IMR-90 (cell line): ENCODE measurements around the gene RBM15B. TPM values are rescaled to one million over a fixed set of nuclear protein-coding genes. Genes with fewer than 3 reads are reported as not detected.

Source experiments
- ATAC-seq: fragments of 200-7000 bp; cut with Tn5 transposase; 2 replicates; pipeline ENCODE4 v1.9.1; 2020; ENCODE audit warnings: low read depth, mild to moderate bottlenecking, moderate library complexity
- BruUV-seq: library from RNA; stranded (reverse); fragments of 400-500 nt; replicated peaks from 2 replicates; lab custom pipeline; 2021; lab: Mats Ljungman, UMichigan
- CTCF ChIA-PET: fragments of 300-600 bp; formaldehyde crosslinking; extraction: SDS; loops from one replicate; lab custom pipeline; 2021; ENCODE audit warnings: antibody characterized with exemption; lab: Yijun Ruan, JAX
- POLR2A ChIA-PET: fragments of 300-600 bp; sonication (Branson Sonifier 250); formaldehyde crosslinking; loops from one replicate; lab custom pipeline; 2022; ENCODE audit warnings: antibody characterized with exemption; ENCODE audit not compliant: unreplicated experiment; lab: Charles Lee
- DNase-seq: peaks from one replicate; pipeline ENCODE4 v3.0.0; 2013
- H2AFZ ChIP-seq: replicated peaks from 2 replicates; pipeline ENCODE3; 2013; ENCODE audit warnings: low read length, mild to moderate bottlenecking; ENCODE audit not compliant: poor library complexity
- H2AK5ac ChIP-seq: 2 replicates; pipeline ENCODE4 v1.6.1; 2013; ENCODE audit warnings: low read depth, low read length, inconsistent platforms
- H2AK9ac ChIP-seq: replicated peaks from 2 replicates; pipeline ENCODE3; 2013; ENCODE audit warnings: mild to moderate bottlenecking, low read depth, low read length, moderate library complexity; ENCODE audit not compliant: poor library complexity
- H2BK120ac ChIP-seq: 2 replicates; pipeline ENCODE4 v1.6.1; 2013; ENCODE audit warnings: low read depth, low read length, inconsistent platforms
- H2BK15ac ChIP-seq: 3 replicates; pipeline ENCODE4 v1.6.1; 2013; ENCODE audit warnings: low read depth, low read length, inconsistent platforms
- H2BK20ac ChIP-seq: 2 replicates; pipeline ENCODE4 v1.6.1; 2013; ENCODE audit warnings: low read depth, mild to moderate bottlenecking, inconsistent platforms, low read length, moderate library complexity
- H2BK5ac ChIP-seq: 2 replicates; pipeline ENCODE4 v1.6.1; 2013; ENCODE audit warnings: mild to moderate bottlenecking, low read depth, low read length, inconsistent platforms; ENCODE audit not compliant: poor library complexity, severe bottlenecking
- H3K14ac ChIP-seq: replicated peaks from 2 replicates; pipeline ENCODE4 v1.6.1; 2013; ENCODE audit warnings: low read depth, low read length, inconsistent platforms
- H3K18ac ChIP-seq: 2 replicates; pipeline ENCODE4 v1.6.1; 2013; ENCODE audit warnings: low read depth, low read length, control low read depth
- H3K23ac ChIP-seq: 2 replicates; pipeline ENCODE4 v1.6.1; 2013; ENCODE audit warnings: low read depth, low read length, inconsistent platforms
- H3K27ac ChIP-seq: 2 replicates; pipeline ENCODE4 v1.5.1; 2013; ENCODE audit warnings: mild to moderate bottlenecking, control low read depth, low read length; ENCODE audit not compliant: insufficient read depth
- H3K27me3 ChIP-seq: 2 replicates; pipeline ENCODE4 v1.6.1; 2013; ENCODE audit warnings: low read length; ENCODE audit not compliant: control insufficient read depth, insufficient read depth
- H3K36me3 ChIP-seq: 2 replicates; pipeline ENCODE4 v1.6.1; 2013; ENCODE audit warnings: low read length, mixed read lengths; ENCODE audit not compliant: control insufficient read depth, insufficient read depth
- H3K4ac ChIP-seq: 2 replicates; pipeline ENCODE4 v1.6.1; 2013; ENCODE audit warnings: low read depth, low read length, inconsistent platforms
- H3K4me1 ChIP-seq: 2 replicates; pipeline ENCODE4 v1.6.1; 2013; ENCODE audit warnings: low read length, mixed read lengths; ENCODE audit not compliant: control insufficient read depth, insufficient read depth
- H3K4me2 ChIP-seq: 2 replicates; pipeline ENCODE4 v1.6.1; 2013; ENCODE audit warnings: low read depth, mild to moderate bottlenecking, control low read depth, low read length, moderate library complexity
- H3K4me3 ChIP-seq: 2 replicates; pipeline ENCODE4 v1.5.1; 2013; ENCODE audit warnings: low read depth, mild to moderate bottlenecking, control low read depth, low read length, moderate library complexity; ENCODE audit not compliant: insufficient read depth
- H3K56ac ChIP-seq: 2 replicates; pipeline ENCODE4 v1.6.1; 2013; ENCODE audit warnings: low read length, inconsistent platforms; ENCODE audit not compliant: insufficient read depth; ENCODE audit errors: extremely low read depth
- H3K79me1 ChIP-seq, 2 experiments: 2 replicates each; pipeline ENCODE4 v1.6.1; 2013; ENCODE audit warnings: low read length in 2 of 2, inconsistent platforms in 1 of 2, low read depth in 1 of 2
- H3K9ac ChIP-seq: 2 replicates; pipeline ENCODE4 v1.6.1; 2013; ENCODE audit warnings: low read depth, low read length, control low read depth
- H3K9me1 ChIP-seq: 2 replicates; pipeline ENCODE4 v1.6.1; 2013; ENCODE audit warnings: low read length, inconsistent platforms; ENCODE audit not compliant: insufficient read depth
- H3K9me3 ChIP-seq: 2 replicates; pipeline ENCODE4 v1.6.1; 2013; ENCODE audit warnings: low read length; ENCODE audit not compliant: control insufficient read depth, insufficient read depth
- H4K20me1 ChIP-seq: 2 replicates; pipeline ENCODE4 v1.6.1; 2013; ENCODE audit warnings: low read length, inconsistent platforms; ENCODE audit not compliant: insufficient read depth
- H4K5ac ChIP-seq: 2 replicates; pipeline ENCODE4 v1.6.1; 2013; ENCODE audit warnings: mild to moderate bottlenecking, low read depth, low read length, control low read depth
- H4K8ac ChIP-seq, 2 experiments: 2 replicates each; pipeline ENCODE4 v1.6.1; 2013; ENCODE audit warnings: low read depth in 2 of 2, low read length in 2 of 2, control low read depth in 1 of 2, inconsistent platforms in 1 of 2
- H4K91ac ChIP-seq: 2 replicates; pipeline ENCODE4 v1.6.1; 2013; ENCODE audit warnings: low read depth, low read length, inconsistent platforms; ENCODE audit not compliant: insufficient read depth
- CEBPB ChIP-seq: IDR thresholded peaks from 2 replicates; pipeline ENCODE4 v1.6.1; 2012; ENCODE audit warnings: low read depth, low read length, improper control_type of control experiment
- CHD1 ChIP-seq: IDR thresholded peaks from 2 replicates; pipeline ENCODE4 v1.6.1; 2012; ENCODE audit warnings: low read depth, low read length, improper control_type of control experiment
- CTCF ChIP-seq: conservative IDR thresholded peaks from 2 replicates; pipeline ENCODE4 v1.5.1; 2012; ENCODE audit warnings: mild to moderate bottlenecking, low read depth, low read length, improper control_type of control experiment
- FOS ChIP-seq: fragments of 150-350 bp; IDR thresholded peaks from 2 replicates; pipeline ENCODE4 v1.6.1; 2016; ENCODE audit warnings: low read depth, low read length
- MAZ ChIP-seq: IDR thresholded peaks from 2 replicates; pipeline ENCODE4 v1.6.1; 2012; ENCODE audit warnings: low read depth, mild to moderate bottlenecking, low read length, improper control_type of control experiment, moderate library complexity, borderline replicate concordance
- NFE2L2 ChIP-seq: fragments of 150-350 bp; IDR thresholded peaks from 2 replicates; pipeline ENCODE4 v1.6.1; 2016; ENCODE audit warnings: low read depth, mild to moderate bottlenecking, low read length
- POLR2A ChIP-seq: IDR thresholded peaks from 2 replicates; pipeline ENCODE4 v1.6.1; 2012; ENCODE audit warnings: mild to moderate bottlenecking, low read depth, low read length
- RAD21 ChIP-seq: IDR thresholded peaks from 2 replicates; pipeline ENCODE4 v1.6.1; 2012; ENCODE audit warnings: low read length, improper control_type of control experiment
- RCOR1 ChIP-seq: IDR thresholded peaks from 2 replicates; pipeline ENCODE4 v1.6.1; 2012; ENCODE audit warnings: mild to moderate bottlenecking, low read length, improper control_type of control experiment; ENCODE audit not compliant: insufficient replicate concordance
- SMC3 ChIP-seq: fragments of 150-350 bp; IDR thresholded peaks from 2 replicates; pipeline ENCODE4 v1.6.1; 2016; ENCODE audit warnings: low read depth, mild to moderate bottlenecking, antibody characterized with exemption, low read length, moderate library complexity
- USF2 ChIP-seq: fragments of 150-350 bp; IDR thresholded peaks from 2 replicates; pipeline ENCODE4 v1.6.1; 2017; ENCODE audit warnings: mild to moderate bottlenecking, antibody characterized with exemption, low read length, low read depth
- WGBS, 2 experiments: methylation state at CpG; one replicate each; pipeline versions ENCODE4 v1.1.5 to v1.1.7; 2013; ENCODE audit warnings: missing lambda C conversion rate in 2 of 2; ENCODE audit not compliant: insufficient read length in 1 of 2; ENCODE audit errors: extremely low coverage in 2 of 2; 5-methylcytosine and 5-hydroxymethylcytosine counted together
- dilution Hi-C: fragments of 300-500 bp; cut with HindIII; formaldehyde crosslinking; loops from one replicate; pipeline ENCODE4 v1.14.3; 2018; ENCODE audit warnings: low sequenced_read_pairs; ENCODE audit not compliant: unreplicated experiment
- in situ Hi-C: fragments of 300-500 bp; cut with MboI; formaldehyde crosslinking; loops from 3 replicates; pipeline ENCODE4 v1.14.3; 2019; ENCODE audit warnings: low sequenced_read_pairs, inconsistent platforms, mixed read lengths
- intact Hi-C: fragments of 100-400 bp; cut with micrococcal nuclease; formaldehyde crosslinking; loops from 2 replicates; pipeline ENCODE4 v1.10.0; 2022
- polyA plus RNA-seq, 3 experiments: library from polyadenylated mRNA; depleted of rRNA; stranded (reverse); fragments of >200 nt; gene quantifications; 2 replicates each; pipeline ENCODE4 v1.2.3, GENCODE V29; 2012; ENCODE audit warnings: low replicate concordance in 1 of 3
- total RNA-seq: library from RNA; depleted of rRNA; stranded (reverse); fragments of >200 nt; gene quantifications from 2 replicates; pipeline ENCODE4 v1.2.3, GENCODE V29; 2012
- TF ChIP-seq, protein P1 (sequence below): fragments of 150-350 bp; IDR thresholded peaks from 2 replicates; pipeline ENCODE4 v1.6.1; 2016; ENCODE audit warnings: low read depth, mild to moderate bottlenecking, low read length, moderate library complexity, borderline replicate concordance

The RBM15B gene
- total and polyA plus RNA-seq, 2 of the 4 experiments (the other 2 are of a cell fraction), result 16.2 to 17.4 TPM

DNA sequence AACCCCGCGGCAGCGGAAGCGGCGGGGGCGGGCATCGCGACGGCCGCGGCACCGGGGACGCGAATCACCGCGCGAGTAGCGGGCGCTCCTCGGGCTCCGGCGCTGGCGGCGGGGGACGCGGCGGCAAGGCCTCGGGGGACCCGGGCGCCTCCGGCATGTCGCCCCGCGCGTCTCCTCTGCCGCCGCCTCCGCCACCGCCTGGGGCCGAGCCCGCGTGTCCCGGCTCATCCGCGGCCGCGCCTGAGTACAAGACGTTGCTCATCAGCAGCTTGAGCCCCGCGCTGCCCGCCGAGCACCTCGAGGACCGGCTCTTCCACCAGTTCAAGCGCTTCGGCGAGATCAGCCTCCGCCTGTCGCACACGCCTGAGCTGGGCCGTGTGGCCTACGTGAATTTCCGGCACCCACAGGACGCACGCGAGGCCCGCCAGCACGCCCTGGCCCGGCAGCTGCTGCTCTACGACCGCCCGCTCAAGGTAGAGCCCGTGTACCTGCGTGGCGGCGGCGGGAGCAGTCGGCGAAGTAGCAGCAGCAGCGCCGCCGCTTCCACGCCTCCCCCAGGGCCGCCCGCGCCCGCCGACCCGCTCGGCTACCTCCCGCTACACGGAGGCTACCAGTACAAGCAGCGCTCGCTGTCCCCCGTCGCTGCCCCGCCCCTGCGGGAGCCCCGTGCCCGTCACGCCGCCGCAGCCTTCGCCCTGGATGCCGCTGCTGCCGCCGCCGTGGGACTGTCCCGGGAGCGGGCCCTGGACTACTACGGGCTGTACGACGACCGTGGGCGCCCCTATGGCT lies 675 bp downstream of the RBM15B start:
- no peak overlapping the region for H2BK15ac ChIP-seq
- peaks cover 27 to 82% of the 10 kb centered on the region in 2 experiments for H3K79me1 ChIP-seq
- H3K14ac ChIP-seq, result peak overlapping the region; percentile 37; the same call in 1 of the 2 replicates
- no peaks in the 10 kb centered on the region for H3K27me3 ChIP-seq
- H3K9me1 ChIP-seq, result peaks cover 17% of the 10 kb centered on the region
- peak overlapping the region; percentile 70; the same call in 1 of the 2 replicates for H4K91ac ChIP-seq
- peak overlapping the region; percentile 40; the same call in 1 of the 2 replicates for H4K5ac ChIP-seq
- CTCF ChIA-PET, result no interaction called here
- H2AFZ ChIP-seq, result peak overlapping the region; percentile 91
- no peak overlapping the region for H3K18ac ChIP-seq
- in situ Hi-C loops (loop anchor here (25.0 kb wide), 2 partner anchors 546 to 1054 kb away; partner anchors contain the start of genes PARP3, RASSF1, RRP9 and TUSC2), dilution Hi-C loops (no loop called here), intact Hi-C loops (loop anchor here (1.0 kb wide), 2 partner anchors 291 to 775 kb away; no protein-coding TSS in a partner anchor)
- TF ChIP-seq, protein P1, sequence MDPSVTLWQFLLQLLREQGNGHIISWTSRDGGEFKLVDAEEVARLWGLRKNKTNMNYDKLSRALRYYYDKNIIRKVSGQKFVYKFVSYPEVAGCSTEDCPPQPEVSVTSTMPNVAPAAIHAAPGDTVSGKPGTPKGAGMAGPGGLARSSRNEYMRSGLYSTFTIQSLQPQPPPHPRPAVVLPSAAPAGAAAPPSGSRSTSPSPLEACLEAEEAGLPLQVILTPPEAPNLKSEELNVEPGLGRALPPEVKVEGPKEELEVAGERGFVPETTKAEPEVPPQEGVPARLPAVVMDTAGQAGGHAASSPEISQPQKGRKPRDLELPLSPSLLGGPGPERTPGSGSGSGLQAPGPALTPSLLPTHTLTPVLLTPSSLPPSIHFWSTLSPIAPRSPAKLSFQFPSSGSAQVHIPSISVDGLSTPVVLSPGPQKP, result no peak
- TF ChIP-seq USF2 (no peak), MAZ (no peak), CHD1 (no peak), CTCF (no peak), CEBPB (no peak), RCOR1 (no peak), NFE2L2 (no peak), RAD21 (no peak), FOS (no peak), SMC3 (no peak), POLR2A (no peak)
- POLR2A ChIA-PET, result no interaction called here
- whole genome bisulfite sequencing, 2 experiments, result 4% methylated on average over 71 of the region's 115 CpGs; no CpG with 5 or more reads in 1 of the 2 experiments
- no peaks in the 10 kb centered on the region for H3K9me3 ChIP-seq
- peak overlapping the region; percentile 85 for H3K27ac ChIP-seq
- H2BK5ac ChIP-seq, result peak overlapping the region; percentile 71
- no TSS peak for BruUV-seq
- H3K4me3 ChIP-seq, result peak overlapping the region; percentile 70
- peak overlapping the region; percentile 87 for H3K4ac ChIP-seq
- peaks cover 84% of the 10 kb centered on the region for H4K20me1 ChIP-seq
- H3K4me2 ChIP-seq, result peak overlapping the region; percentile 86
- H2BK120ac ChIP-seq, result no peak overlapping the region
- no peak overlapping the region for H2BK20ac ChIP-seq
- H2AK5ac ChIP-seq, result peak overlapping the region; percentile 78; the same call in 1 of the 2 replicates
- peaks cover 65% of the 10 kb centered on the region for H3K36me3 ChIP-seq
- H3K56ac ChIP-seq, result no peak overlapping the region
- peak overlapping the region; percentile 42 to 61; a peak in 3 of 4 replicates for H4K8ac ChIP-seq
- H3K23ac ChIP-seq, result peak overlapping the region; percentile 81
- ATAC-seq (peak; percentile 6), DNase-seq (peak; percentile 28)
- peaks cover 29% of the 10 kb centered on the region for H3K4me1 ChIP-seq
- H2AK9ac ChIP-seq, result peak overlapping the region; percentile 93
- peak overlapping the region; percentile 82 for H3K9ac ChIP-seq
